C4-2B (cell line): ENCODE measurements around the gene TRPM1.

Experiments used
- ZFX ChIP-seq: fragments of 450-650 bp; IDR thresholded peaks from 2 replicates; pipeline ENCODE4 v1.6.1; 2017
- TF ChIP-seq, protein P1 (sequence below): fragments of 450-650 bp; conservative IDR thresholded peaks from 2 replicates; pipeline ENCODE4 v1.5.1; 2017; ENCODE audit warnings: mild to moderate bottlenecking

DNA sequence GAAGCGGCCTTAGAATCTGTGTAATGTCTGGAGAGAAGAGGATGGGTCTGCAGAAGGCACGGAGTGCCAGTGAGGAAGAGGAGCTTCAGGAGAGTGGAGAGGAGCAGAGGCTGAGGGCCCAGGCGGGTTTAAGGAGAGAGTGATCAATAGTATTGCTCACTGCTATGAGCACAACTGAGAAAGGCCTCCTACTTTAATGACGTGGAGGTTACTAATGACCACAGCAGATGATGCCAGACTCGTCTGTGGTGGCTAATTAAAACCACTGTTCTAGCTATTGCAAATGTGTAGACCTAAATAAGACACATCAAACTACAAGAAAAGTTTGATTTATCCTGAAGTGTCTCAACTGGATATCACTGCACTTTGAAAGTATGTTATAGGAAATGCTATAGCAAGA lies 143.3 kb downstream of the TRPM1 start:
- TF ChIP-seq, protein P1, sequence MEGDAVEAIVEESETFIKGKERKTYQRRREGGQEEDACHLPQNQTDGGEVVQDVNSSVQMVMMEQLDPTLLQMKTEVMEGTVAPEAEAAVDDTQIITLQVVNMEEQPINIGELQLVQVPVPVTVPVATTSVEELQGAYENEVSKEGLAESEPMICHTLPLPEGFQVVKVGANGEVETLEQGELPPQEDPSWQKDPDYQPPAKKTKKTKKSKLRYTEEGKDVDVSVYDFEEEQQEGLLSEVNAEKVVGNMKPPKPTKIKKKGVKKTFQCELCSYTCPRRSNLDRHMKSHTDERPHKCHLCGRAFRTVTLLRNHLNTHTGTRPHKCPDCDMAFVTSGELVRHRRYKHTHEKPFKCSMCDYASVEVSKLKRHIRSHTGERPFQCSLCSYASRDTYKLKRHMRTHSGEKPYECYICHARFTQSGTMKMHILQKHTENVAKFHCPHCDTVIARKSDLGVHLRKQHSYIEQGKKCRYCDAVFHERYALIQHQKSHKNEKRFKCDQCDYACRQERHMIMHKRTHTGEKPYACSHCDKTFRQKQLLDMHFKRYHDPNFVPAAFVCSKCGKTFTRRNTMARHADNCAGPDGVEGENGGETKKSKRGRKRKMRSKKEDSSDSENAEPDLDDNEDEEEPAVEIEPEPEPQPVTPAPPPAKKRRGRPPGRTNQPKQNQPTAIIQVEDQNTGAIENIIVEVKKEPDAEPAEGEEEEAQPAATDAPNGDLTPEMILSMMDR = no peak
- no peak for TF ChIP-seq ZFX
